ENCODE results near the gene CMPK2. TPM values are rescaled to one million over a fixed set of nuclear protein-coding genes. Genes with fewer than 3 reads are reported as not detected.

The CMPK2 gene
- total RNA-seq, 2 donors from 2014 or later: 2.1 to 3.8 TPM

GRCh38 chr2:6913415-6914157, 47.9 kb upstream of the CMPK2 start:
- H3K4me1 ChIP-seq (ENCODE audit: control insufficient read depth, insufficient read depth, low read length): no peaks in the 10 kb centered on the region
- 92 to 94% methylated on average over 6 to 9 of the region's 9 CpGs for WGBS, 2 experiments (ENCODE audit: insufficient coverage in 1 of 2, insufficient read length in 1 of 2)
- Mint-ChIP-seq H3K27ac (no peak overlapping the region), H3K4me1 (no peaks in the 10 kb centered on the region), H3K4me3 (no peak overlapping the region), H3K27me3 (ENCODE audit: insufficient read depth) (peaks cover 44% of the 10 kb centered on the region), H3K36me3 (ENCODE audit: low read depth) (no peaks in the 10 kb centered on the region), H3K9me3 (no peaks in the 10 kb centered on the region)
- TF ChIP-seq CTCF (conservative IDR thresholded peaks at IDR 0.05): no peak
- H3K36me3 ChIP-seq (ENCODE audit: control insufficient read depth, insufficient read depth, low read length): no peaks in the 10 kb centered on the region
- no peak for DNase-seq
- H3K27me3 ChIP-seq (ENCODE audit: control insufficient read depth, insufficient read depth, low read length, poor library complexity, severe bottlenecking): peaks cover 11% of the 10 kb centered on the region
- H3K4me3 ChIP-seq (ENCODE audit: low read length): no peak overlapping the region
- H3K9me3 ChIP-seq (ENCODE audit: control insufficient read depth, low read length): no peaks in the 10 kb centered on the region
- no peak overlapping the region for H3K27ac ChIP-seq (ENCODE audit: low read depth, low read length)
- H3K9ac ChIP-seq (ENCODE audit: extremely low read depth, low read length, poor library complexity, severe bottlenecking): no peak overlapping the region

GRCh38 chr2:6911721-6912120, 46.0 kb upstream of the CMPK2 start:
- TF ChIP-seq CTCF (conservative IDR thresholded peaks at IDR 0.05): no peak
- Histone ChIP-seq H3K36me3 (ENCODE audit: control insufficient read depth, insufficient read depth, low read length) (no peaks in the 10 kb centered on the region), H3K9me3 (ENCODE audit: control insufficient read depth, low read length) (no peaks in the 10 kb centered on the region), H3K9ac (ENCODE audit: extremely low read depth, low read length, poor library complexity, severe bottlenecking) (no peak overlapping the region), H3K4me1 (ENCODE audit: control insufficient read depth, insufficient read depth, low read length) (no peaks in the 10 kb centered on the region), H3K4me3 (ENCODE audit: low read length) (no peak overlapping the region), H3K27ac (ENCODE audit: low read depth, low read length) (no peak overlapping the region), H3K27me3 (ENCODE audit: control insufficient read depth, insufficient read depth, low read length, poor library complexity, severe bottlenecking) (peaks cover 8% of the 10 kb centered on the region)
- Mint-ChIP-seq H3K27ac (no peak overlapping the region), H3K9me3 (no peaks in the 10 kb centered on the region), H3K4me3 (no peak overlapping the region), H3K27me3 (ENCODE audit: insufficient read depth) (peaks cover 49% of the 10 kb centered on the region), H3K36me3 (ENCODE audit: low read depth) (no peaks in the 10 kb centered on the region), H3K4me1 (no peaks in the 10 kb centered on the region)
- no peak for DNase-seq

- no peak overlapping the region for H3K9ac ChIP-seq (ENCODE audit: extremely low read depth, low read length, poor library complexity, severe bottlenecking)
- H3K27ac ChIP-seq (ENCODE audit: low read depth, low read length): no peak overlapping the region
- H3K4me3 Mint-ChIP-seq: no peak overlapping the region
- no peaks in the 10 kb centered on the region for H3K9me3 ChIP-seq (ENCODE audit: control insufficient read depth, low read length)
- no peak for TF ChIP-seq CTCF (conservative IDR thresholded peaks at IDR 0.05)
- H3K4me1 Mint-ChIP-seq: no peaks in the 10 kb centered on the region
- no peak overlapping the region for H3K27ac Mint-ChIP-seq
- DNase-seq: no peak
- no peak overlapping the region for H3K4me3 ChIP-seq (ENCODE audit: low read length)
- peaks cover 2% of the 10 kb centered on the region for H3K9me3 Mint-ChIP-seq
- no peaks in the 10 kb centered on the region for H3K4me1 ChIP-seq (ENCODE audit: control insufficient read depth, insufficient read depth, low read length)
- 92 to 93% methylated on average over 3 to 8 of the region's 8 CpGs for WGBS, 2 experiments (ENCODE audit: insufficient coverage in 1 of 2, insufficient read length in 1 of 2)
- H3K36me3 ChIP-seq (ENCODE audit: control insufficient read depth, insufficient read depth, low read length): no peaks in the 10 kb centered on the region
- peaks cover 39% of the 10 kb centered on the region for H3K27me3 Mint-ChIP-seq (ENCODE audit: insufficient read depth)
- H3K27me3 ChIP-seq (ENCODE audit: control insufficient read depth, insufficient read depth, low read length, poor library complexity, severe bottlenecking): no peaks in the 10 kb centered on the region
- no peaks in the 10 kb centered on the region for H3K36me3 Mint-ChIP-seq (ENCODE audit: low read depth)
Measured at GRCh38 chr2:6909431-6910385, 44.0 kb upstream of the CMPK2 start.
